ENCODE measurements around the gene NAA50. TPM values are rescaled to one million over a fixed set of nuclear protein-coding genes. Genes with fewer than 3 reads are reported as not detected.

The NAA50 gene
- total RNA-seq, 1 donor from 2014 or later: 65.2 TPM

GRCh38 chr3:113744941-113745755 lies 901 bp downstream of the NAA50 start:
- Histone ChIP-seq H3K9me3 (ENCODE audit: control insufficient read depth in 3 of 3, low read length in 3 of 3) (no peaks in the 10 kb centered on the region), H3K9ac (ENCODE audit: low read depth in 1 of 3, low read length in 3 of 3) (peak overlapping the region; percentile 98 to 99 (median 98)), H3K36me3 (ENCODE audit: control insufficient read depth in 3 of 3, insufficient read depth in 3 of 3, low read length in 3 of 3) (no peaks in the 10 kb centered on the region), H3K4me1 (ENCODE audit: control insufficient read depth in 3 of 3, insufficient read depth in 3 of 3, low read length in 3 of 3) (peaks cover 26 to 52% (median 45%) of the 10 kb centered on the region in 3 donors), H3K4me3 (ENCODE audit: low read length in 3 of 3) (peak overlapping the region; percentile 95 to 100 (median 99)), H3K27me3 (ENCODE audit: control insufficient read depth in 3 of 3, insufficient read depth in 3 of 3, low read length in 3 of 3) (no peaks in the 10 kb centered on the region), H3K27ac (ENCODE audit: low read depth, low read length) (peak overlapping the region; percentile 100)

- Histone ChIP-seq H3K36me3 (ENCODE audit: control insufficient read depth in 3 of 3, insufficient read depth in 3 of 3, low read length in 3 of 3) (no peaks in the 10 kb centered on the region), H3K4me1 (ENCODE audit: control insufficient read depth in 3 of 3, insufficient read depth in 3 of 3, low read length in 3 of 3) (peaks cover 30 to 47% (median 43%) of the 10 kb centered on the region in 3 donors), H3K9ac (ENCODE audit: low read depth in 1 of 3, low read length in 3 of 3) (peak overlapping the region; percentile 6 to 98 (median 37)), H3K9me3 (ENCODE audit: control insufficient read depth in 3 of 3, low read length in 3 of 3) (no peaks in the 10 kb centered on the region), H3K27me3 (ENCODE audit: control insufficient read depth in 3 of 3, insufficient read depth in 3 of 3, low read length in 3 of 3) (no peaks in the 10 kb centered on the region), H3K4me3 (ENCODE audit: low read length in 3 of 3) (peak overlapping the region in 2 of 3 donors; percentile 95 to 99), H3K27ac (ENCODE audit: low read depth, low read length) (peak overlapping the region; percentile 100)
Observed at GRCh38 chr3:113743006-113743630, 2.9 kb downstream of the NAA50 start.

DNA sequence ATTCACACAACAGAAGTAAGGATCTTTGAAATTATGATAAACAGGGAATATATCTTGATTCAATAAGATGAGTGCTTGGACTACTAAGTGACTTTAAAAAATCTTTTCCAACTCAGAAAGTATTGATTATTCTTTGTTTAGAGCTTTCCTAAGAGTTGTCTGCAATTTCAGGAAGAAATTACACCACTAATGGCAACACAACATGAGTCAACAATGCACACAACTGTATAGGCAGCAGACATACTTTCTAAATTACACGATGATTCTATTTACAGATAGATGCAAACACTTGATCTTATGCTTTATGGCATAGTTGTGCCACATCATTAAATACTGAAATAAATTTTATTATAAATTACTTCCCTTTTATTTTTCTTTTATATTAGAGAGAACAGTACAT lies 4.4 kb downstream of the NAA50 start:
- no peak overlapping the region for H3K4me3 ChIP-seq (ENCODE audit: low read length in 3 of 3)
- peak overlapping the region; percentile 32 for H3K27ac ChIP-seq (ENCODE audit: low read depth, low read length)
- H3K4me1 ChIP-seq (ENCODE audit: control insufficient read depth in 3 of 3, insufficient read depth in 3 of 3, low read length in 3 of 3): peaks cover 31 to 48% (median 42%) of the 10 kb centered on the region in 3 donors

DNA sequence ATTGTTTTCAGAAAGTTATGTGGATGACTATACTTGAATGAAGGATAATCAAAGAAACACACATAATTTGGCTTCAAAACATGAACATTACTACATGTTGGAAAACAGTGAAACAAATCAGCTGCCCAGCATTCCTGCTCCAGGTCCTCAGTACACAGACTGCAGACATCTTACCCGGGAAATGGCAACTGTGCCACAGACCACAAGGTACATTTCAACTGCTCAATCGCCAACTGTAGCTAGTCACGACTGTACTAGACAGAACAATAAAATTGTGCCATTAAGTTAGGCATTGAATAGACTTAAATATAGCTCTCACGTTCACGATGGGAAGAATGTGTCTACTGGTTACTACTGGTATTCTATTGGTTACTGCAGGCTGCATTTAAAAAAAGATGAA lies 5.0 kb downstream of the NAA50 start:
- H3K9me3 ChIP-seq (ENCODE audit: control insufficient read depth in 3 of 3, low read length in 3 of 3): no peaks in the 10 kb centered on the region
- peak overlapping the region; percentile 32 for H3K27ac ChIP-seq (ENCODE audit: low read depth, low read length)
- peaks cover 36 to 49% (median 47%) of the 10 kb centered on the region in 3 donors for H3K4me1 ChIP-seq (ENCODE audit: control insufficient read depth in 3 of 3, insufficient read depth in 3 of 3, low read length in 3 of 3)
- H3K36me3 ChIP-seq (ENCODE audit: control insufficient read depth in 3 of 3, insufficient read depth in 3 of 3, low read length in 3 of 3): no peaks in the 10 kb centered on the region
- H3K9ac ChIP-seq (ENCODE audit: low read depth in 1 of 3, low read length in 3 of 3): peak overlapping the region in 1 of 3 donors; percentile 27
- no peaks in the 10 kb centered on the region for H3K27me3 ChIP-seq (ENCODE audit: control insufficient read depth in 3 of 3, insufficient read depth in 3 of 3, low read length in 3 of 3)
- H3K4me3 ChIP-seq (ENCODE audit: low read length in 3 of 3): peak overlapping the region in 1 of 3 donors; percentile 1

More for the DNA sequence above, 4.4 kb downstream of the NAA50 start:
- H3K36me3 ChIP-seq (ENCODE audit: control insufficient read depth in 3 of 3, insufficient read depth in 3 of 3, low read length in 3 of 3): no peaks in the 10 kb centered on the region
- H3K9me3 ChIP-seq (ENCODE audit: control insufficient read depth in 3 of 3, low read length in 3 of 3): no peaks in the 10 kb centered on the region
- no peaks in the 10 kb centered on the region for H3K27me3 ChIP-seq (ENCODE audit: control insufficient read depth in 3 of 3, insufficient read depth in 3 of 3, low read length in 3 of 3)
- H3K9ac ChIP-seq (ENCODE audit: low read depth in 1 of 3, low read length in 3 of 3): peak overlapping the region in 1 of 3 donors; percentile 27

DNA sequence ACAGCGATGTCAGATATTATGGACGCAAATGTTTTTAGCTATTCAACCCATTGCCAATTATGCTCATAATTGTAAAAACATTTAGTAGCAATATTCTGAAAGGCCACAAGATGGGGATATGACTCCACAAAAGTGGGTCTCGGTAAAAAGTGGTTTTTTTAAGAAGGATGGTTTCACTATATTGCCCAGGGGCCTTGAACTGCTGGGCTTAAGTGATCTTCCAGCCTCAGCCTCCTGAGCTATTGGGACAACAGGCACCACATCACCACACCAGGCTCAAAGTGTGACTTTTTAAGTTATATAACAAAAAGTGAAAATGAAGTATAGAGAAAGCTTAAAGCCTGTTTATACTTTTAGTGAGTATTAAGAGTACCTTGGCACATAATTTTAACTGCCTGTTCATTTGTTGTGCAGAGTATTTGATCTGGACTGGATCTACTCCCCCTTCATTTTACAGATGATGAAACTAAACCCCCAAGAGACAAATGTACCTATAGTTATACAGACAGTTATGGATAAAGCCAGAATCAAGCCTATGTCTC lies 9.4 kb downstream of the NAA50 start:
- Histone ChIP-seq H3K27me3 (ENCODE audit: control insufficient read depth in 3 of 3, insufficient read depth in 3 of 3, low read length in 3 of 3) (no peaks in the 10 kb centered on the region), H3K4me3 (ENCODE audit: low read length in 3 of 3) (peak overlapping the region in 1 of 3 donors; percentile 4), H3K36me3 (ENCODE audit: control insufficient read depth in 3 of 3, insufficient read depth in 3 of 3, low read length in 3 of 3) (no peaks in the 10 kb centered on the region), H3K9ac (ENCODE audit: low read depth in 1 of 3, low read length in 3 of 3) (peak overlapping the region in 2 of 3 donors; percentile 10 to 15), H3K4me1 (ENCODE audit: control insufficient read depth in 3 of 3, insufficient read depth in 3 of 3, low read length in 3 of 3) (peaks cover 34 to 42% (median 38%) of the 10 kb centered on the region in 3 donors), H3K9me3 (ENCODE audit: control insufficient read depth in 3 of 3, low read length in 3 of 3) (no peaks in the 10 kb centered on the region), H3K27ac (ENCODE audit: low read depth, low read length) (peak overlapping the region; percentile 2)

- Histone ChIP-seq H3K4me1 (ENCODE audit: control insufficient read depth in 3 of 3, insufficient read depth in 3 of 3, low read length in 3 of 3) (peaks cover 17 to 23% (median 18%) of the 10 kb centered on the region in 3 donors), H3K4me3 (ENCODE audit: low read length in 3 of 3) (no peak overlapping the region), H3K27me3 (ENCODE audit: control insufficient read depth in 3 of 3, insufficient read depth in 3 of 3, low read length in 3 of 3) (no peaks in the 10 kb centered on the region), H3K9me3 (ENCODE audit: control insufficient read depth in 3 of 3, low read length in 3 of 3) (no peaks in the 10 kb centered on the region), H3K9ac (ENCODE audit: low read depth in 1 of 3, low read length in 3 of 3) (no peak overlapping the region), H3K27ac (ENCODE audit: low read depth, low read length) (no peak overlapping the region), H3K36me3 (ENCODE audit: control insufficient read depth in 3 of 3, insufficient read depth in 3 of 3, low read length in 3 of 3) (no peaks in the 10 kb centered on the region)
Observed at GRCh38 chr3:113731694-113732093, 14.4 kb downstream of the NAA50 start.

GRCh38 chr3:113730550-113730949 lies 15.5 kb downstream of the NAA50 start:
- Histone ChIP-seq H3K27me3 (ENCODE audit: control insufficient read depth in 3 of 3, insufficient read depth in 3 of 3, low read length in 3 of 3) (no peaks in the 10 kb centered on the region), H3K27ac (ENCODE audit: low read depth, low read length) (no peak overlapping the region), H3K4me1 (ENCODE audit: control insufficient read depth in 3 of 3, insufficient read depth in 3 of 3, low read length in 3 of 3) (peaks cover 9 to 18% (median 10%) of the 10 kb centered on the region in 3 donors), H3K4me3 (ENCODE audit: low read length in 3 of 3) (no peak overlapping the region), H3K36me3 (ENCODE audit: control insufficient read depth in 3 of 3, insufficient read depth in 3 of 3, low read length in 3 of 3) (no peaks in the 10 kb centered on the region), H3K9me3 (ENCODE audit: control insufficient read depth in 3 of 3, low read length in 3 of 3) (no peaks in the 10 kb centered on the region), H3K9ac (ENCODE audit: low read depth in 1 of 3, low read length in 3 of 3) (no peak overlapping the region)

DNA sequence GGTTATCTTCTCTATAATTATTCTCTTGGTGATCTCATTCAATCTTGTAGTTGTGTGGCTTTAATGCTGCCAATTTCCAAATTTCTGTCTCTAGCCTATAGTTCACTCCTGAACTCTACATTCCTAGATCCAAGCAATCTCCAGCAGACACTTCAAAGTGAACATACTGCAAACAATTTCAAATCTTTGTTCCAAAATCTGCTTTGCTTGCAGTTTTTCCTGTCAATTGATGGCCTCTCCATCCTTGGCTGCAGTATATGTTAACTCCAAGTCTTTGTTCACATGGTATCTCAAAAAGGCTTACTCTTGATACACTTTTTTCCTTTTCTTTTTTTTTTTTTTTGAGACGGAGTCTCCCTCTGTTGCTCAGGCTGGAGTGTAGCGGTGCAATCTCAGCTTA lies 17.4 kb downstream of the NAA50 start:
- peaks cover 7 to 15% (median 7%) of the 10 kb centered on the region in 3 donors for H3K4me1 ChIP-seq (ENCODE audit: control insufficient read depth in 3 of 3, insufficient read depth in 3 of 3, low read length in 3 of 3)
- H3K9me3 ChIP-seq (ENCODE audit: control insufficient read depth in 3 of 3, low read length in 3 of 3): no peaks in the 10 kb centered on the region
- no peaks in the 10 kb centered on the region for H3K36me3 ChIP-seq (ENCODE audit: control insufficient read depth in 3 of 3, insufficient read depth in 3 of 3, low read length in 3 of 3)
- no peak overlapping the region for H3K27ac ChIP-seq (ENCODE audit: low read depth, low read length)
- H3K27me3 ChIP-seq (ENCODE audit: control insufficient read depth in 3 of 3, insufficient read depth in 3 of 3, low read length in 3 of 3): no peaks in the 10 kb centered on the region
- no peak overlapping the region for H3K4me3 ChIP-seq (ENCODE audit: low read length in 3 of 3)
- H3K9ac ChIP-seq (ENCODE audit: low read depth in 1 of 3, low read length in 3 of 3): no peak overlapping the region

GRCh38 chr3:113721636-113722035 lies 24.4 kb downstream of the NAA50 start:
- Histone ChIP-seq H3K9ac (ENCODE audit: low read depth in 1 of 3, low read length in 3 of 3) (no peak overlapping the region), H3K27ac (ENCODE audit: low read depth, low read length) (no peak overlapping the region), H3K9me3 (ENCODE audit: control insufficient read depth in 3 of 3, low read length in 3 of 3) (no peaks in the 10 kb centered on the region), H3K27me3 (ENCODE audit: control insufficient read depth in 3 of 3, insufficient read depth in 3 of 3, low read length in 3 of 3) (no peaks in the 10 kb centered on the region), H3K4me1 (ENCODE audit: control insufficient read depth in 3 of 3, insufficient read depth in 3 of 3, low read length in 3 of 3) (peaks cover 0 to under 1% (median 0%) of the 10 kb centered on the region in 3 donors), H3K36me3 (ENCODE audit: control insufficient read depth in 3 of 3, insufficient read depth in 3 of 3, low read length in 3 of 3) (peaks cover 9 to 36% (median 27%) of the 10 kb centered on the region in 3 donors), H3K4me3 (ENCODE audit: low read length in 3 of 3) (no peak overlapping the region)

DNA sequence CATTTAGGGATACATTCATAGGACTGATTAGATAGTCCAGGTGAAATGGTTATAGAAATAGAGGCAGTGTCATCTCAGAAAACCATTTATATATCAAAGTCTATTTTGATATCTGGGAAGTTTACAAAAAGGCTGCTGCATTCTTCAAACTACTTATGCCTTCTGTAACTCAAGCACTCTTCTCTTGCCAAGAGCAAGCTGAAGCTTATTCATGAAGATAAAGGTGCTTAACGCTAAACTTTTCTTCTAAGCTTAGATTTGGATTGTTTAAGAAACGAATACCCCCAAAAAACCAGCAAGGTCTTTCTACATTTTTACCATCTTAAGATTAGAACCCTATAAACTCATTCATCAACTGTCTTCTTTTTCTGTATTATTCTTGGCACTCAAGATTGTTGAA lies 26.3 kb downstream of the NAA50 start:
- Histone ChIP-seq H3K36me3 (ENCODE audit: control insufficient read depth in 3 of 3, insufficient read depth in 3 of 3, low read length in 3 of 3) (peaks cover 9 to 36% (median 27%) of the 10 kb centered on the region in 3 donors), H3K27ac (ENCODE audit: low read depth, low read length) (no peak overlapping the region)

More for the DNA sequence above, 26.3 kb downstream of the NAA50 start:
- Histone ChIP-seq H3K4me3 (ENCODE audit: low read length in 3 of 3) (no peak overlapping the region), H3K9ac (ENCODE audit: low read depth in 1 of 3, low read length in 3 of 3) (no peak overlapping the region), H3K27me3 (ENCODE audit: control insufficient read depth in 3 of 3, insufficient read depth in 3 of 3, low read length in 3 of 3) (no peaks in the 10 kb centered on the region), H3K4me1 (ENCODE audit: control insufficient read depth in 3 of 3, insufficient read depth in 3 of 3, low read length in 3 of 3) (no peaks in the 10 kb centered on the region), H3K9me3 (ENCODE audit: control insufficient read depth in 3 of 3, low read length in 3 of 3) (no peaks in the 10 kb centered on the region)
